Right lung (tissue), 10 donors: ENCODE data around the gene CXorf51B. TPM values are rescaled to one million over a fixed set of nuclear protein-coding genes. Genes with fewer than 3 reads are reported as not detected.
"Not testable (repeated sequence)": the region's sequence is repeated elsewhere in the genome, so short reads cannot be mapped to it uniquely, and the experiment has no call there.

Source experiments
- DNase-seq, 2 donors: peaks; one replicate each; pipeline ENCODE4 v3.0.0-alpha.2; 2013
- long read RNA-seq, 8 donors: transcript quantifications; one replicate each; lab custom pipeline, GENCODE V29; 2026
- polyA plus RNA-seq, 5 donors: library from polyadenylated mRNA; unstranded; fragments of 120-200 nt; gene quantifications; one replicate each; pipeline versions ENCODE4 v1.2.1 to v1.2.3, GENCODE V29; 2013; ENCODE audit warnings: inconsistent platforms in 1 of 5, low replicate concordance in 1 of 5; ENCODE audit not compliant: insufficient read length in 5 of 5, insufficient read depth in 1 of 5

The CXorf51B gene
- not detected for polyA plus RNA-seq
- long read RNA-seq, donor 1 = 0 reads
- long read RNA-seq, donor 2 = 0 reads
- long read RNA-seq, donor 3 = 0 reads
- long read RNA-seq, donor 4 = 0 reads
- long read RNA-seq, donor 5 = 0 reads
- long read RNA-seq, donor 6 = 0 reads
- long read RNA-seq, donor 7 = 0 reads
- long read RNA-seq, donor 8 = 0 reads

DNA sequence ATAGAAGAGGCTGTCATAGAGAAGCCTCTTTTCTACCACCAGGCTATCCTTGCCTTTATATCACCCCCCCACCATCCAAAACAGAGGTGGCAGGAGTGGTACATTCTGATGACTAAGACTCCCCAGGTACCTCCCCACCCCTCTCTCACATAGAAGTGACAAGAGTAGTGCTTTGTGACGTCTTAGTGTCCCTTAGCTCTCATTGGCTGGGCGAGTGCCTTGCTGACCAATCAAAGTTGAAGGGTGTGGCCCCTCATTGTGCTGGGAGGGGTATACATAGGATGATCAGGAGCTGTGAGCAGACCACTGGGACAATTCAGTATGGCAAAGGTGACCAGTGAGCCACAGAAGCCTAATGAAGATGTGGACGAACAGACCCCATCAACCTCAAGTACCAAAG is at the start of gene CXorf51B:
TSS of gene CXorf51B (plus strand) at position 301 of the 400 bp plus-strand sequence. CDS start at position 322, 21 bp downstream.
- DNase-seq = not testable (repeated sequence)

DNA sequence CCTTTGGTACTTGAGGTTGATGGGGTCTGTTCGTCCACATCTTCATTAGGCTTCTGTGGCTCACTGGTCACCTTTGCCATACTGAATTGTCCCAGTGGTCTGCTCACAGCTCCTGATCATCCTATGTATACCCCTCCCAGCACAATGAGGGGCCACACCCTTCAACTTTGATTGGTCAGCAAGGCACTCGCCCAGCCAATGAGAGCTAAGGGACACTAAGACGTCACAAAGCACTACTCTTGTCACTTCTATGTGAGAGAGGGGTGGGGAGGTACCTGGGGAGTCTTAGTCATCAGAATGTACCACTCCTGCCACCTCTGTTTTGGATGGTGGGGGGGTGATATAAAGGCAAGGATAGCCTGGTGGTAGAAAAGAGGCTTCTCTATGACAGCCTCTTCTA is 5.1 kb downstream of the CXorf51B start, which contains the start of gene CXorf51A:
TSS of gene CXorf51A (minus strand) at position 101 of the 400 bp plus-strand sequence. CDS start at position 80, 21 bp downstream.
- not testable (repeated sequence) for DNase-seq

DNA sequence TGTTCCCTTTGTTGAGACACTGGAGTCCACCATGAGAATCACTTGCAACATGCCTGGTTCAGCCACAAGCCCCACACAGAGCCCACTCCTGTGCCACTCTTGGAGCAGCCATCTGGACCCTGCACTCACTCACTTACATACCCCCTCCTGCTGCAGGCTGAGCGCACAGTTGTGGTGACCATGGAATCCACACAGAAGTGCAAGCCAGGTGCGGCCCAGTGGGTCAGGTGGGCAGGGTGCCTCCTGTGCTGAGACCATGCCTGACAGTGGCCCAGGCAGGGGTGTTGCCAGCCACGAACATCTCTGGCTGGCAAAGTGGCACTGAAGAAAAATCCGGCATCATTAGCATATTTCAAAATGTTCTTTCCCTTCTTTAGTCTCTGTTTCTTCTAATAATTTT is 22.4 kb downstream of the CXorf51B start:
- DNase-seq = no peak

DNA sequence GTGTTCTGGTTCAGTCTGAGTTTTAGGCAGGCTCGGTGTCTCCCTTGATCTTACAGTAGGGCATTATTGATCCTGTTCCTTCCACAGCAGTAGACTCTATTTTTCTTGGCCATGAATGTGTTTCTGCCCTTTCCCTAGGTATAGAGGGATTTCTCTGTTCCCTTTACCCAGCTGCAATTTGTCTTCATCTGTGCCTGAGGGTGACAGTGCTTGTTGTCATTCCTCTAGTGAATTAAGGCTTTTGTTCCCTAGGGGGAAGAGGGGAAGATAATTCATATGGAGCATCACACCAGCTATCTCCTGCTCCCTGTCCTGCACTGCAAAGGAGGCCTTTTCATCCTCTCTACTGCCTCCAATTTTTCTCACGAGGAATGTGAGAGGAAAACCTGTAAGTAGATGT is 44.7 kb downstream of the CXorf51B start:
- DNase-seq = no peak

Other genes with a start within 250 kb of the CXorf51B start
- gene CXorf51A, start 5.0 kb downstream of the CXorf51B start, polyA plus RNA-seq = not detected